Thymus (tissue), 11 donors: ENCODE results near the gene SCD5. TPM values are rescaled to one million over a fixed set of nuclear protein-coding genes. Genes with fewer than 3 reads are reported as not detected.

ENCODE experiments used
- DNase-seq, 9 donors: peaks; one replicate each; pipeline ENCODE4 v3.0.0-alpha.2; 2013; ENCODE audit warnings: low spot score in 9 of 9, low read depth in 6 of 9, missing footprints in 1 of 9
- H3K27ac ChIP-seq, 2 donors: one replicate each; pipeline ENCODE4 v1.5.1; 2013; ENCODE audit warnings: control low read depth in 1 of 2, low read depth in 1 of 2, low read length in 1 of 2, mild to moderate bottlenecking in 1 of 2, moderate library complexity in 1 of 2
- H3K27me3 ChIP-seq, 2 donors: one replicate each; pipeline ENCODE4 v1.5.1; 2013; ENCODE audit warnings: low read length in 1 of 2; ENCODE audit not compliant: control insufficient read depth in 2 of 2, insufficient read depth in 1 of 2
- H3K36me3 ChIP-seq, 2 donors: one replicate each; pipeline ENCODE4 v1.5.1; 2013; ENCODE audit warnings: low read length in 1 of 2, mild to moderate bottlenecking in 1 of 2, moderate library complexity in 1 of 2; ENCODE audit not compliant: control insufficient read depth in 2 of 2, insufficient read depth in 2 of 2
- H3K4me1 ChIP-seq, 2 donors: one replicate each; pipeline ENCODE4 v1.5.1; 2013; ENCODE audit warnings: low read length in 2 of 2; ENCODE audit not compliant: control insufficient read depth in 2 of 2, insufficient read depth in 2 of 2
- H3K4me3 ChIP-seq, 2 donors: one replicate each; pipeline ENCODE4 v1.5.1; 2013; ENCODE audit warnings: low read length in 2 of 2, control low read depth in 1 of 2, mild to moderate bottlenecking in 1 of 2
- H3K9me3 ChIP-seq, 2 donors: one replicate each; pipeline ENCODE4 v1.5.1; 2013; ENCODE audit warnings: low read length in 1 of 2, mild to moderate bottlenecking in 1 of 2; ENCODE audit not compliant: control insufficient read depth in 2 of 2, insufficient read depth in 1 of 2
- WGBS: extraction: QIAGEN DNeasy Blood & Tissue Kit; methylation state at CpG from one replicate; pipeline ENCODE4 v1.1.7; 2013; 5-methylcytosine and 5-hydroxymethylcytosine counted together
- polyA plus RNA-seq: library from polyadenylated mRNA; stranded (reverse); fragments of 200-250 nt; gene quantifications from one replicate; pipeline ENCODE4 v1.2.3, GENCODE V29; 2013
- total RNA-seq: library from RNA; stranded (reverse); fragments of 120-200 nt; gene quantifications from one replicate; pipeline ENCODE4 v1.2.4, GENCODE V29; 2013
- donor health status: healthy.

The SCD5 gene
- total and polyA plus RNA-seq, 2 donors: 6.5 to 20.1 TPM

GRCh38 chr4:82667761-82668480 lies 130.7 kb downstream of the SCD5 start:
- Histone ChIP-seq H3K4me3 (no peak overlapping the region), H3K9me3 (no peaks in the 10 kb centered on the region), H3K4me1 (no peaks in the 10 kb centered on the region), H3K27me3 (no peaks in the 10 kb centered on the region), H3K36me3 (no peaks in the 10 kb centered on the region), H3K27ac (no peak overlapping the region)
- DNase-seq: no peak
- 92% methylated on average over 2 of the region's 2 CpGs for WGBS

DNA sequence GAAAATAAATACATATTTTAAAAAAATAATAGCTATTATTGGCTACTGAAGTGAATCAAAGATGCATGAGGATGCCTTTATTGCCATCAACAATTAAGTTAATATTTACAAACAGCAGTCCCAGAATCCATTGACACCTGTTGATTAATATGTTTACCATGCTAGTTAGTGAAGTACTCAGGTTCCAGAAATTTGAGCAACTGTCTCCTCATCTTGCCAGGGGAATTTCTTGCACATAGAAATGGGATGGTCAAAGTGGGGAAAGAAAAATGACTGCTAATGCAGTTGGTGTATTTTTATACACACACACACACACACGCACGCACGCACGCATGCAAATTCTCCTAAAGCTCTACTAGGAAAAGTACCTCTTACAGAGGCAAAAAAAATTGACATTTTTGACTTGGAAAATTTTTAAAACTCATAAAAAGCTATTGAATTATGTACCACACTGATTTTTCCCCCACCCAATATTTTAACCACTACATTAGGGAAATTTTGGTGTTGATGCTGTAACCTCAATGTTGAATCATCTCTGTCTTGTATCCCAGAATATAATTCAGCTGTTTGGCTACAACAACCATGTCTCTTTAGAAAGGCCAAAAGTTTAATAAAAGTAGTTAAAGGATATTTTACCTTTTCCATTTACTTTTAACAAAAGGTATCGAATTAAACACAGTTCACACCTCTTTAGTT lies 131.5 kb downstream of the SCD5 start:
- 93% methylated on average over 5 of the region's 5 CpGs for WGBS
- no peak overlapping the region for H3K27ac ChIP-seq
- no peaks in the 10 kb centered on the region for H3K36me3 ChIP-seq
- no peak overlapping the region for H3K4me3 ChIP-seq
- H3K27me3 ChIP-seq: no peaks in the 10 kb centered on the region
- no peaks in the 10 kb centered on the region for H3K4me1 ChIP-seq
- H3K9me3 ChIP-seq: no peaks in the 10 kb centered on the region
- DNase-seq: no peak

GRCh38 chr4:82661181-82661992 lies 137.2 kb downstream of the SCD5 start:
- Histone ChIP-seq H3K27ac (no peak overlapping the region), H3K4me3 (no peak overlapping the region), H3K4me1 (no peaks in the 10 kb centered on the region), H3K36me3 (no peaks in the 10 kb centered on the region), H3K27me3 (no peaks in the 10 kb centered on the region), H3K9me3 (no peaks in the 10 kb centered on the region)
- WGBS: 97% methylated on average over 6 of the region's 6 CpGs
- DNase-seq: no peak

DNA sequence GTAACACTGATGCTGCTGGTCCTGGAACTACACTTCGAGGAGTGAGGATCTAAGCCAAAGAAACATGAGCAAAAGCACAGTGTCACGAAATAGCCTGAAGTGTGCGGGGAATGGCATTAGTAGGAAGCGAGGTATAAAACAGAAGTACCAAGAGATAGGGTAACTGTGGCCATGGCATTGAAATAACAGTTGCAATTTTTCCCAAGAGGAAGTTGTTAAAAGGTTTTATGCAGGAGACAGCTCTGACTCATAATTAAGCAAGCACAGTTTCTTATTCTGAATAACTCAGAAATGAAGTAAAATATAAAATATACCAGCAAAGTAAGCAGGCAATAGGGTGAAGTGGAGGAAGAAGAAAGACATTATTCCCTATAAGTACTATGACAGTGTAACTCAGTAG lies 146.5 kb downstream of the SCD5 start:
- WGBS: 54% methylated on average over 4 of the region's 4 CpGs
- DNase-seq: no peak
- H3K36me3 ChIP-seq: no peaks in the 10 kb centered on the region
- H3K4me1 ChIP-seq: no peaks in the 10 kb centered on the region
- no peaks in the 10 kb centered on the region for H3K27me3 ChIP-seq
- no peaks in the 10 kb centered on the region for H3K9me3 ChIP-seq
- H3K4me3 ChIP-seq: no peak overlapping the region
- no peak overlapping the region for H3K27ac ChIP-seq

DNA sequence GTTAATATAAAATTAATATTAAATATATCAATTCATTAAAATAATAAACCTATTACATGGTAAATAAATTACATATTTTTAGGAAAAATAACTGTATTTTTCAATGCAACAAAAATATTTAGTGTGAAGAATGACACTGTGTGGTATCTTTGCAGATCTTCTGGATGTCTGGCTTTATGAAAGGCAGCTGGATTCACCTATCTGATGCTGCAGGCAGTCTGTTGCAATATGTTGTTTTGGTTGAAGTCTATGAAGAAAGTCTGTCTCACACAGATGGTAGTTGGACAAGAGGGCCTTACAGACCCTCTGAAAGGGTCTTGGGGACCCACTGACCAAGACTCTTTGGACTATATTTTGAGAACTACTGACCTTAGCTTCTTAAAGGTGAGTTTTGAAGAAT lies 147.7 kb downstream of the SCD5 start:
- no peaks in the 10 kb centered on the region for H3K4me1 ChIP-seq
- no peak overlapping the region for H3K27ac ChIP-seq
- no peaks in the 10 kb centered on the region for H3K36me3 ChIP-seq
- no peak for DNase-seq
- no peaks in the 10 kb centered on the region for H3K27me3 ChIP-seq
- H3K4me3 ChIP-seq: no peak overlapping the region
- H3K9me3 ChIP-seq: no peaks in the 10 kb centered on the region

- Histone ChIP-seq H3K4me1 (no peaks in the 10 kb centered on the region), H3K27me3 (no peaks in the 10 kb centered on the region), H3K9me3 (no peaks in the 10 kb centered on the region), H3K27ac (no peak overlapping the region), H3K4me3 (no peak overlapping the region), H3K36me3 (no peaks in the 10 kb centered on the region)
- no peak for DNase-seq
- 77% methylated on average over 3 of the region's 3 CpGs for WGBS
These were observed 150.2 kb downstream of the SCD5 start for GRCh38 chr4:82648356-82648755.

GRCh38 chr4:82645936-82646565 lies 152.5 kb downstream of the SCD5 start:
- WGBS: 83% methylated on average over 5 of the region's 5 CpGs

GRCh38 chr4:82644734-82645126 lies 153.9 kb downstream of the SCD5 start:
- H3K4me1 ChIP-seq: no peaks in the 10 kb centered on the region
- H3K36me3 ChIP-seq: no peaks in the 10 kb centered on the region
- no peak overlapping the region for H3K27ac ChIP-seq
- no peak overlapping the region for H3K4me3 ChIP-seq
- WGBS: 87% methylated on average over 4 of the region's 4 CpGs
- no peak for DNase-seq
- no peaks in the 10 kb centered on the region for H3K27me3 ChIP-seq
- H3K9me3 ChIP-seq: no peaks in the 10 kb centered on the region

More at GRCh38 chr4:82645936-82646565, 152.5 kb downstream of the SCD5 start:
- H3K27me3 ChIP-seq: no peaks in the 10 kb centered on the region
- H3K4me1 ChIP-seq: no peaks in the 10 kb centered on the region
- no peak for DNase-seq
- no peak overlapping the region for H3K27ac ChIP-seq
- no peak overlapping the region for H3K4me3 ChIP-seq
- H3K9me3 ChIP-seq: no peaks in the 10 kb centered on the region
- no peaks in the 10 kb centered on the region for H3K36me3 ChIP-seq
